Smooth muscle cell (in vitro differentiated cells): ENCODE measurements around the gene GAPVD1. TPM values are rescaled to one million over a fixed set of nuclear protein-coding genes. Genes with fewer than 3 reads are reported as not detected.
A peak's percentile ranks its signal among the peaks of the same experiment; 100 is the strongest.

Experiments
- DNase-seq: peaks from one replicate; lab custom pipeline; 2025; ENCODE audit not compliant: unreplicated experiment; lab: John Stamatoyannopoulos, UW
- H2AFZ ChIP-seq: fragments of 200-600 bp; sonication (generic); 2 replicates; pipeline ENCODE4 v1.6.0; 2016; ENCODE audit warnings: antibody characterized with exemption, low read depth, mild to moderate bottlenecking
- H3F3A ChIP-seq: fragments of 200-600 bp; sonication (generic); 2 replicates; pipeline ENCODE4 v1.6.0; 2017; ENCODE audit warnings: antibody characterized with exemption, low read depth
- H3K27ac ChIP-seq: fragments of 200-600 bp; sonication (generic); 2 replicates; pipeline ENCODE4 v1.5.1; 2016; ENCODE audit warnings: low read depth, mild to moderate bottlenecking
- H3K27me3 ChIP-seq: fragments of 200-600 bp; sonication (generic); 2 replicates; pipeline ENCODE4 v1.6.1; 2016; ENCODE audit warnings: low read depth, mild to moderate bottlenecking
- H3K36me3 ChIP-seq: fragments of 200-600 bp; sonication (generic); 2 replicates; pipeline ENCODE4 v1.5.1; 2016; ENCODE audit warnings: low read depth
- H3K4me1 ChIP-seq: fragments of 200-600 bp; sonication (generic); 2 replicates; pipeline ENCODE4 v1.5.1; 2016; ENCODE audit warnings: low read depth
- H3K4me2 ChIP-seq: fragments of 200-600 bp; sonication (generic); 2 replicates; pipeline ENCODE4 v1.6.0; 2016; ENCODE audit warnings: mild to moderate bottlenecking
- H3K4me3 ChIP-seq: fragments of 200-600 bp; sonication (generic); 2 replicates; pipeline ENCODE4 v1.5.1; 2016; ENCODE audit warnings: mild to moderate bottlenecking
- H3K79me2 ChIP-seq: fragments of 200-600 bp; sonication (generic); 2 replicates; pipeline ENCODE4 v1.6.0; 2016; ENCODE audit warnings: low read depth, mild to moderate bottlenecking
- H3K9ac ChIP-seq: fragments of 200-600 bp; sonication (generic); 2 replicates; pipeline ENCODE4 v1.6.0; 2016; ENCODE audit warnings: low read depth
- H3K9me3 ChIP-seq: fragments of 200-600 bp; sonication (generic); replicated peaks from 2 replicates; pipeline ENCODE4 v1.5.1; 2016; ENCODE audit warnings: low read depth
- H4K20me1 ChIP-seq: fragments of 200-600 bp; sonication (generic); 2 replicates; pipeline ENCODE4 v1.6.0; 2016; ENCODE audit warnings: low read depth
- WGBS: methylation state at CpG from one replicate; pipeline ENCODE4 v1.1.7; 2016; ENCODE audit warnings: low lambda C conversion rate; 5-methylcytosine and 5-hydroxymethylcytosine counted together
- polyA plus RNA-seq: library from polyadenylated mRNA; unstranded; fragments of >200 nt; fragmentation: Nextera tagmentation; extraction: Ambion mirVana; gene quantifications from 2 replicates; pipeline ENCODE4 v1.2.1, GENCODE V29; 2016
- total RNA-seq: library from RNA; depleted of rRNA; stranded (reverse); fragments of >200 nt; gene quantifications from 2 replicates; pipeline ENCODE4 v1.2.3, GENCODE V29; 2014
- TF ChIP-seq, protein P1 (sequence below): fragments of 200-600 bp; sonication (generic); IDR thresholded peaks from 2 replicates; pipeline ENCODE4 v1.5.1; 2017; ENCODE audit warnings: borderline replicate concordance, mild to moderate bottlenecking, antibody characterized with exemption; ENCODE audit not compliant: insufficient read depth, poor library complexity, severe bottlenecking

The GAPVD1 gene
- total and polyA plus RNA-seq, 2 experiments from 2014 or later, result 22.3 to 56.4 TPM

DNA sequence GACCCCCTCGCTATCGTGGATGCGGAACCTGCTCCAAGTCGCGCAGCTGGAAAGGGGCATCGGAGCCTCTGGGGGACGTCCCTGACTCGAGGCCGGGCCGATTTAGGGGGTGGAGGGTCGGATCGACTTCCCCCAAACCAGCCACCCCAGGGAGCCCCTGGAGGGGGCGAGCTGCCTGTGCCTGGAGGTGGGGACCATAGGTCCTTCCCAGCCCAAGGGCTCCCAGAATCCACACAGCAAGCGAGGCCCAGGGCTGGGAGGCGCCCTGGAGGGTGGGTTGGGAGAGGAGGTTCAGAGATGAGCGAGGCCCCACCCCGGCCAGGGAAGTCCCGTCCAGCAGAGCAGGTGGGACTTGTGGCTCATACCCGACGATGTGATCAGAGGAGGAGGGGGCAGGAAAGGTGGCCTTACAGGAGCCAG lies 147.6 kb downstream of the GAPVD1 start:
- H3K4me1 ChIP-seq, result no peaks in the 10 kb centered on the region
- no peak overlapping the region for H3K4me3 ChIP-seq
- no peak overlapping the region for H3K9ac ChIP-seq
- no peaks in the 10 kb centered on the region for H3K79me2 ChIP-seq
- peaks cover 6% of the 10 kb centered on the region for H3F3A ChIP-seq
- TF ChIP-seq, protein P1, sequence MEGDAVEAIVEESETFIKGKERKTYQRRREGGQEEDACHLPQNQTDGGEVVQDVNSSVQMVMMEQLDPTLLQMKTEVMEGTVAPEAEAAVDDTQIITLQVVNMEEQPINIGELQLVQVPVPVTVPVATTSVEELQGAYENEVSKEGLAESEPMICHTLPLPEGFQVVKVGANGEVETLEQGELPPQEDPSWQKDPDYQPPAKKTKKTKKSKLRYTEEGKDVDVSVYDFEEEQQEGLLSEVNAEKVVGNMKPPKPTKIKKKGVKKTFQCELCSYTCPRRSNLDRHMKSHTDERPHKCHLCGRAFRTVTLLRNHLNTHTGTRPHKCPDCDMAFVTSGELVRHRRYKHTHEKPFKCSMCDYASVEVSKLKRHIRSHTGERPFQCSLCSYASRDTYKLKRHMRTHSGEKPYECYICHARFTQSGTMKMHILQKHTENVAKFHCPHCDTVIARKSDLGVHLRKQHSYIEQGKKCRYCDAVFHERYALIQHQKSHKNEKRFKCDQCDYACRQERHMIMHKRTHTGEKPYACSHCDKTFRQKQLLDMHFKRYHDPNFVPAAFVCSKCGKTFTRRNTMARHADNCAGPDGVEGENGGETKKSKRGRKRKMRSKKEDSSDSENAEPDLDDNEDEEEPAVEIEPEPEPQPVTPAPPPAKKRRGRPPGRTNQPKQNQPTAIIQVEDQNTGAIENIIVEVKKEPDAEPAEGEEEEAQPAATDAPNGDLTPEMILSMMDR, result no peak
- DNase-seq, result no peak
- H3K4me2 ChIP-seq, result peak overlapping the region; percentile 91
- H3K27ac ChIP-seq, result no peak overlapping the region
- H3K9me3 ChIP-seq, result no peaks in the 10 kb centered on the region
- no peaks in the 10 kb centered on the region for H4K20me1 ChIP-seq
- no peaks in the 10 kb centered on the region for H3K36me3 ChIP-seq
- 96% methylated on average over 20 of the region's 20 CpGs for WGBS
- no peak overlapping the region for H2AFZ ChIP-seq
- H3K27me3 ChIP-seq, result no peaks in the 10 kb centered on the region

DNA sequence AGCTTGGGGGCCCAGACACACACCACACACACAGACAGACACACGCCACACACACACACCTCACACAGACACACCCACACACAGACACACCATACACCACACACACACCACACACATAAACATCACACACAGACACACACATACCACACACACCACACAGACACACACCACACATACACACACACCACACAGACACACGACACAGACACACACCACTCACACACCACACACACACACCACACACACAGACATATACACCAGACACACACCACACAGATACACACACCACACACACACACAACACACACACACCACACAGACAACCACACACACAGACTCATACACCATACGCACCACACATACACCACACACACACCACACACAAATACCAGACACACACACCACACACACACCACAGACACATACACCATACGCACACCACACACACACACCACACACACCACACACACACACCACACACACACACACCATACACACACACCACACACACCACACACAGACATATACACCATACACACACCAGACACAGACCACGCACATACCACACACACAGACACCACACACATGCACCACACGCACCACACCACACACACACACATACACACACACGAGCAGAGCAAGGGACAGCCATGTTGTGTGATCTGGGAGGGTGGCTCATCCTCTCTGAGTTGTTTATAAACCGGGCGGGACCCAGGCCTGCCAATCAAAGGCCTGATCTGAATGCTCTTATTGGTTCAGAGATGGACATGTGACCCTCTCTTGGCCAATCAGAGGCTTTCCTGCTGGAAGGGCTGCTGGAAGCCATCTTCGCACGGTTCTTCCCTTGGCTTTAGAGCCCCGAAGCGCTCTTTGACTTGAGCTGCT lies 148.3 kb downstream of the GAPVD1 start:
- peaks cover 6% of the 10 kb centered on the region for H3F3A ChIP-seq
- WGBS, result over 99% methylated on average over 12 of the region's 13 CpGs
- no peak overlapping the region for H3K9ac ChIP-seq
- no peaks in the 10 kb centered on the region for H3K79me2 ChIP-seq
- no peaks in the 10 kb centered on the region for H4K20me1 ChIP-seq
- no peaks in the 10 kb centered on the region for H3K4me1 ChIP-seq
- no peaks in the 10 kb centered on the region for H3K27me3 ChIP-seq
- no peak overlapping the region for H3K27ac ChIP-seq
- no peak overlapping the region for H3K4me3 ChIP-seq
- no peak overlapping the region for H2AFZ ChIP-seq
- H3K4me2 ChIP-seq, result no peak overlapping the region
- TF ChIP-seq, protein P1, result no peak
- H3K9me3 ChIP-seq, result no peaks in the 10 kb centered on the region
- no peak for DNase-seq
- H3K36me3 ChIP-seq, result no peaks in the 10 kb centered on the region

DNA sequence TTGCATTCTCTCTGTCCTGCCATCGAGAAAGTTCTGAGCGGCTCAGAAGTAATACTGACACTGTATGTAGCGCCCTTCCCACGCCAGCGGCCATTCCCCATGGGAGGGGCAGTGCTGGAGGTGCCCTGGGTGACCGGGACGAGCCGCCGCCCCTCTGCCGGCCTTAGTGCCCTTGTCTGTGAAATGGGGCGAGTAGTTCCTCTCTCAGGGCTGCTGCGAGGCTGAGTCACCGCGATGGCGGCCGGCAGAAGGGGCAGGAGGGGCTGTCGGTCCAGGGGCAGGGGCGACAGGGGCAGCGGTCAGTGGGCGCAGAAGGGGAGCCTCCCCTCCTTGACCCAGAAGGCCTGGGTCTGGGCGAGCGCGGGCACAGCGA lies 148.9 kb downstream of the GAPVD1 start:
- Histone ChIP-seq H3K9me3 (no peaks in the 10 kb centered on the region), H3K27ac (no peak overlapping the region), H3K79me2 (no peaks in the 10 kb centered on the region), H3K9ac (no peak overlapping the region), H3K4me3 (no peak overlapping the region), H3K36me3 (no peaks in the 10 kb centered on the region), H3K4me1 (no peaks in the 10 kb centered on the region), H4K20me1 (no peaks in the 10 kb centered on the region), H3K4me2 (no peak overlapping the region), H2AFZ (no peak overlapping the region), H3K27me3 (no peaks in the 10 kb centered on the region), H3F3A (peaks cover 6% of the 10 kb centered on the region)
- no peak for DNase-seq
- TF ChIP-seq, protein P1, result no peak
- WGBS, result 96% methylated on average over 22 of the region's 24 CpGs
